Measurements from ENCODE around the gene ZBTB24. TPM values are rescaled to one million over a fixed set of nuclear protein-coding genes. Genes with fewer than 3 reads are reported as not detected.
A peak's percentile ranks its signal among the peaks of the same experiment; 100 is the strongest.

Gene ZBTB24
- total and polyA plus RNA-seq, 2 donors (not counting 3 experiments of a cell fraction or from before 2014, with no cell fraction given): 1.9 to 6.2 TPM

DNA sequence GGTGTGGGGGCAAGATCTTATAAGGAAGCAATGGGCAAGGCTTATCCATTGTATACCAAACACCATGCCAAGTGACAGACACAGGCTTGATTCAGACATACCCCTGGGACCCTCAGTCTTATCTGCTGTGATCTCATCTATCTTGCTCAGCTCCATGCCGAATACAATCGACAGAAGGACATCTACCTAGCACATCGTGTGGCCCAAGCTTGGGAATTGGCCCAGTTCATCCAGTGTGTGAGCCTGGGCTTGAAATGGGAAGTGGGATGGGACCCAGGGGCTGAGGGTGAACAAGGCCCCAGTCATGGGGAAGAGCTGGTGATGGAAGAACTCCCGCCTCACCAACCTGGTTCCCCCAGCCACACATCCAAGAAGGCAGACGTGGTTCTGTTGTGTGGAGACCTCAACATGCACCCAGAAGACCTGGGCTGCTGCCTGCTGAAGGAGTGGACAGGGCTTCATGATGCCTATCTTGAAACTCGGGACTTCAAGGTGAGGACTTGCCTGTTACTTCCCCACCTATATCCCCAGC, 40.6 kb downstream of the ZBTB24 start:
- DNase-seq (ENCODE audit: low read depth, low spot score): no peak
- Histone ChIP-seq H3K36me3 (ENCODE audit: control insufficient read depth in 2 of 2, extremely low read depth in 1 of 2, insufficient read depth in 2 of 2, low read length in 2 of 2) (peaks cover 0 to 17% of the 10 kb centered on the region in 2 experiments), H3K4me1 (ENCODE audit: control insufficient read depth, extremely low read depth, insufficient read depth, low read length) (peaks cover 3% of the 10 kb centered on the region), H2AFZ (ENCODE audit: low read depth, low read length) (no peak overlapping the region), H3K9me1 (replicated peaks; ENCODE audit: control insufficient read depth, extremely low read depth, insufficient read depth, low read length) (no peaks in the 10 kb centered on the region), H3K9me3 (replicated peaks; ENCODE audit: control insufficient read depth, insufficient read depth, low read length) (no peaks in the 10 kb centered on the region), H4K20me1 (replicated peaks; ENCODE audit: control insufficient read depth, extremely low read depth, insufficient read depth, low read length) (no peaks in the 10 kb centered on the region), H3K4me3 (replicated peaks in 1 of 3; ENCODE audit: insufficient read depth in 1 of 3, low read depth in 1 of 3, low read length in 3 of 3) (no peak overlapping the region), H3K27ac (ENCODE audit: insufficient read depth, low read depth, low read length) (no peak overlapping the region), H3K79me2 (ENCODE audit: control insufficient read depth, insufficient read depth, low read length) (no peaks in the 10 kb centered on the region), H3K4me2 (ENCODE audit: insufficient read depth, low read length) (no peak overlapping the region), H3K9ac (replicated peaks; ENCODE audit: extremely low read depth, insufficient read depth, low read length) (no peak overlapping the region), H3K27me3 (ENCODE audit: control insufficient read depth in 2 of 2, insufficient read depth in 2 of 2, low read length in 2 of 2) (no peaks in the 10 kb centered on the region)
- FAIRE-seq: no peak
- intact Hi-C loops (cut with micrococcal nuclease): loop anchor here (5.0 kb wide), 1 partner anchor 40 kb away; the partner anchor contains the start of gene ZBTB24
- ChIA-PET CTCF (interaction anchor here (0.7 to 4.3 kb wide), 4 partner anchors 13 to 348 kb away, joined by 4 to 20 read pairs (median 14); partner anchors contain the start of genes CD164 and MICAL1), POLR2A (no interaction called here)
- TF ChIP-seq POLR2AphosphoS5 (IDR thresholded peaks at IDR 0.05; ENCODE audit: insufficient read depth, low read depth, low read length): peak; percentile 26
- no peak for TF ChIP-seq EZH2 (IDR thresholded peaks at IDR 0.05; ENCODE audit: borderline replicate concordance, low read depth, low read length, severe bottlenecking)
- BruUV-seq (replicated peaks): no TSS peak
- dilution Hi-C loops (cut with MboI; ENCODE audit: extremely low pct_ligation_motif_present, low sequenced_read_pairs): no loop called here

DNA sequence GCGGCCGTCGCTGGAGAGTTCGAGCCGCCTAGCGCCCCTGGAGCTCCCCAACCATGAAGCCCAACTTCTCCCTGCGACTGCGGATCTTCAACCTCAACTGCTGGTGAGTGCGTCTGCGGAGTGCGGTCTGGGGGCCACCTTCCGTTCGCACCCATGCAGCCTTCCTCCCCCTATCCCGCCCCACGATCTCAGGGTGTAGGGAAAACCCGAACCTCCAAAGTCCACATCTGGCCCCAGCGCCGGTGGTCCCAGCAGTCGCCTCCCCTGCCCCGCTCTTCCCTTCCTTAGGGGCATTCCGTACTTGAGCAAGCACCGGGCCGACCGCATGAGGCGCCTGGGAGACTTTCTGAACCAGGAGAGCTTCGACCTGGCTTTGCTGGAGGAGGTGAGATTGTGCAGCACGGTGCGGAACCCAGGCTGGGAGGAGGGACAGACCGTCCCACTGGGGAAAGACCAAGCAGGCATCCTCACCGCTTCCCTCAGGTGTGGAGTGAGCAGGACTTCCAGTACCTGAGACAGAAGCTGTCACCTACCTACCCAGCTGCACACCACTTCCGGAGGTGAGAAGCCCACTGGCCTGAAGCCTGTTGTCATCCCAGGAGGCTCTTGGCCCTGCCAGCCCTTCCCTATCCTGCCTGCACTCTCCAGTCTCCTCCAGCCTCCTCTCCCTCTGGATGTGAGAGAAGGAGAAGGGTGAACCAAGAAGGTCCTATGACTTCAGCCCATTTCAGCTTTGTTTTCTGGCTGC, 41.8 kb downstream of the ZBTB24 start:
- ChIA-PET POLR2A (interaction anchor here (1.1 kb wide), 1 partner anchor 347 kb away, joined by 4 read pairs; the partner anchor contains the start of gene SESN1), CTCF (interaction anchor here (0.5 to 4.3 kb wide), 10 partner anchors 9 to 623 kb away, joined by 3 to 20 read pairs (median 6); partner anchors contain the start of genes CD164 and MICAL1)
- H2AFZ ChIP-seq (ENCODE audit: low read depth, low read length): peak overlapping the region; percentile 70
- TSS peak; percentile 33 for BruUV-seq (replicated peaks)
- H3K36me3 ChIP-seq (ENCODE audit: control insufficient read depth in 2 of 2, extremely low read depth in 1 of 2, insufficient read depth in 2 of 2, low read length in 2 of 2): peaks cover 0 to 14% of the 10 kb centered on the region in 2 experiments
- H3K4me2 ChIP-seq (ENCODE audit: insufficient read depth, low read length): peak overlapping the region; percentile 68
- no peaks in the 10 kb centered on the region for H3K27me3 ChIP-seq (ENCODE audit: control insufficient read depth in 2 of 2, insufficient read depth in 2 of 2, low read length in 2 of 2)
- H3K9me1 ChIP-seq (replicated peaks; ENCODE audit: control insufficient read depth, extremely low read depth, insufficient read depth, low read length): no peaks in the 10 kb centered on the region
- H4K20me1 ChIP-seq (replicated peaks; ENCODE audit: control insufficient read depth, extremely low read depth, insufficient read depth, low read length): no peaks in the 10 kb centered on the region
- dilution Hi-C loops (cut with MboI; ENCODE audit: extremely low pct_ligation_motif_present, low sequenced_read_pairs): no loop called here
- peaks cover 3% of the 10 kb centered on the region for H3K4me1 ChIP-seq (ENCODE audit: control insufficient read depth, extremely low read depth, insufficient read depth, low read length)
- no peaks in the 10 kb centered on the region for H3K79me2 ChIP-seq (ENCODE audit: control insufficient read depth, insufficient read depth, low read length)
- peak; percentile 59 for DNase-seq (ENCODE audit: low read depth, low spot score)
- no peaks in the 10 kb centered on the region for H3K9me3 ChIP-seq (replicated peaks; ENCODE audit: control insufficient read depth, insufficient read depth, low read length)
- peak overlapping the region; percentile 62 to 73 (median 66) for H3K4me3 ChIP-seq (replicated peaks in 1 of 3; ENCODE audit: insufficient read depth in 1 of 3, low read depth in 1 of 3, low read length in 3 of 3)
- peak; percentile 12 for FAIRE-seq
- no peak for TF ChIP-seq EZH2 (IDR thresholded peaks at IDR 0.05; ENCODE audit: borderline replicate concordance, low read depth, low read length, severe bottlenecking)
- TF ChIP-seq, protein P1, sequence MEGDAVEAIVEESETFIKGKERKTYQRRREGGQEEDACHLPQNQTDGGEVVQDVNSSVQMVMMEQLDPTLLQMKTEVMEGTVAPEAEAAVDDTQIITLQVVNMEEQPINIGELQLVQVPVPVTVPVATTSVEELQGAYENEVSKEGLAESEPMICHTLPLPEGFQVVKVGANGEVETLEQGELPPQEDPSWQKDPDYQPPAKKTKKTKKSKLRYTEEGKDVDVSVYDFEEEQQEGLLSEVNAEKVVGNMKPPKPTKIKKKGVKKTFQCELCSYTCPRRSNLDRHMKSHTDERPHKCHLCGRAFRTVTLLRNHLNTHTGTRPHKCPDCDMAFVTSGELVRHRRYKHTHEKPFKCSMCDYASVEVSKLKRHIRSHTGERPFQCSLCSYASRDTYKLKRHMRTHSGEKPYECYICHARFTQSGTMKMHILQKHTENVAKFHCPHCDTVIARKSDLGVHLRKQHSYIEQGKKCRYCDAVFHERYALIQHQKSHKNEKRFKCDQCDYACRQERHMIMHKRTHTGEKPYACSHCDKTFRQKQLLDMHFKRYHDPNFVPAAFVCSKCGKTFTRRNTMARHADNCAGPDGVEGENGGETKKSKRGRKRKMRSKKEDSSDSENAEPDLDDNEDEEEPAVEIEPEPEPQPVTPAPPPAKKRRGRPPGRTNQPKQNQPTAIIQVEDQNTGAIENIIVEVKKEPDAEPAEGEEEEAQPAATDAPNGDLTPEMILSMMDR (IDR thresholded peaks at IDR 0.05; ENCODE audit: extremely low read depth in 1 of 2, insufficient read depth in 1 of 2, low read depth in 1 of 2, low read length in 2 of 2): peak; percentile 8 to 25
- TF ChIP-seq GATA2 (IDR thresholded peaks at IDR 0.05; ENCODE audit: insufficient read depth, insufficient read length, low read depth, low read length): no peak
- intact Hi-C loops (cut with micrococcal nuclease): loop anchor here (2.0 to 5.0 kb wide), 3 partner anchors 41 to 346 kb away; partner anchors contain the start of genes CEP57L1, SESN1 and ZBTB24
- peak overlapping the region; percentile 59 for H3K27ac ChIP-seq (ENCODE audit: insufficient read depth, low read depth, low read length)
- peak overlapping the region; percentile 52 for H3K9ac ChIP-seq (replicated peaks; ENCODE audit: extremely low read depth, insufficient read depth, low read length)

Data from endothelial cell of umbilical vein (primary cell).